HG03442 (cell line): Measurements from ENCODE around the gene MAP3K20.
A peak's percentile ranks its signal among the peaks of the same experiment; 100 is the strongest.
"Not testable (repeated sequence)": the region's sequence is repeated elsewhere in the genome, so short reads cannot be mapped to it uniquely, and the experiment has no call there.

Source experiments
- ATAC-seq: cut with Tn5 transposase; IDR thresholded peaks from one replicate; pipeline ENCODE4 v1.9.1; 2021; ENCODE audit warnings: mild to moderate bottlenecking, moderate library complexity; ENCODE audit not compliant: unreplicated experiment

MAP3K20 gene

GRCh38 chr2:173086518-173087213 lies 11.0 kb downstream of the MAP3K20 start:
- no peak for ATAC-seq

- no peak for ATAC-seq
These were observed 11.6 kb downstream of the MAP3K20 start for GRCh38 chr2:173087214-173087581.

GRCh38 chr2:173087793-173088496 lies 12.3 kb downstream of the MAP3K20 start:
- ATAC-seq = no peak

GRCh38 chr2:173090276-173090877 lies 14.7 kb downstream of the MAP3K20 start:
- ATAC-seq = no peak

GRCh38 chr2:173090973-173091660 lies 15.5 kb downstream of the MAP3K20 start:
- ATAC-seq = no peak

GRCh38 chr2:173091910-173092309 lies 16.3 kb downstream of the MAP3K20 start:
- no peak for ATAC-seq

- ATAC-seq = no peak
These were observed 17.3 kb downstream of the MAP3K20 start for GRCh38 chr2:173092844-173093402.

GRCh38 chr2:173093617-173094016 lies 18.0 kb downstream of the MAP3K20 start:
- ATAC-seq = not testable (repeated sequence)

- no peak for ATAC-seq
These were observed 19.1 kb downstream of the MAP3K20 start for GRCh38 chr2:173094731-173095130.

- no peak for ATAC-seq
These were observed 19.7 kb downstream of the MAP3K20 start for GRCh38 chr2:173095356-173095755.

GRCh38 chr2:173099271-173099670 lies 23.6 kb downstream of the MAP3K20 start:
- no peak for ATAC-seq

GRCh38 chr2:173099804-173100203 lies 24.2 kb downstream of the MAP3K20 start:
- ATAC-seq = no peak

- ATAC-seq = peak; percentile 70
These were observed 26.0 kb downstream of the MAP3K20 start for GRCh38 chr2:173101687-173102086.

- no peak for ATAC-seq
These were observed 28.5 kb downstream of the MAP3K20 start for GRCh38 chr2:173104156-173104555.

- ATAC-seq = no peak
These were observed 31.4 kb downstream of the MAP3K20 start for GRCh38 chr2:173106959-173107628.

- no peak for ATAC-seq
These were observed 32.0 kb downstream of the MAP3K20 start for GRCh38 chr2:173107629-173108022.

GRCh38 chr2:173109253-173110188 lies 33.9 kb downstream of the MAP3K20 start:
- ATAC-seq = no peak

- no peak for ATAC-seq
These were observed 42.0 kb downstream of the MAP3K20 start for GRCh38 chr2:173117678-173118077.

- no peak for ATAC-seq
These were observed 42.7 kb downstream of the MAP3K20 start for GRCh38 chr2:173118395-173118794.
